Panc1 (cell line): ENCODE data around the gene PTAR1. TPM values are rescaled to one million over a fixed set of nuclear protein-coding genes. Genes with fewer than 3 reads are reported as not detected.
A peak's percentile ranks its signal among the peaks of the same experiment; 100 is the strongest.

Experiments used
- ATAC-seq: fragments of 200-7000 bp; cut with Tn5 transposase; 2 replicates; pipeline ENCODE4 v1.9.1; 2020; ENCODE audit warnings: mild to moderate bottlenecking, moderate library complexity
- BruUV-seq: library from RNA; stranded (reverse); fragments of 400-500 nt; replicated peaks from 2 replicates; lab custom pipeline; 2021; lab: Mats Ljungman, UMichigan
- CTCF ChIA-PET: fragments of 300-600 bp; sonication (Branson Sonifier 250); formaldehyde crosslinking; loops from one replicate; lab custom pipeline; 2022; ENCODE audit warnings: antibody characterized with exemption; lab: Charles Lee
- POLR2A ChIA-PET: fragments of 300-600 bp; sonication (Branson Sonifier 250); formaldehyde crosslinking; loops from one replicate; lab custom pipeline; 2022; ENCODE audit warnings: antibody characterized with exemption; lab: Charles Lee
- DNase-seq: peaks from one replicate; pipeline ENCODE4 v3.0.0-alpha.2; 2010; ENCODE audit warnings: low read depth, low spot score
- H3K27ac ChIP-seq: 2 replicates; pipeline ENCODE4 v1.5.1; 2011; ENCODE audit warnings: mild to moderate bottlenecking, low read length, inconsistent platforms
- H3K27me3 ChIP-seq: fragments of 200-500 bp; sonication (Bioruptor generic); 2 replicates; pipeline ENCODE4 v1.6.0; 2014; ENCODE audit warnings: low read length, inconsistent platforms; ENCODE audit not compliant: control insufficient read depth, insufficient read depth
- H3K36me3 ChIP-seq: fragments of 200-500 bp; sonication (Bioruptor generic); 2 replicates; pipeline ENCODE4 v1.5.1; 2014; ENCODE audit warnings: inconsistent platforms, mild to moderate bottlenecking, low read length, moderate library complexity; ENCODE audit not compliant: control insufficient read depth, insufficient read depth
- H3K4me1 ChIP-seq: 2 replicates; pipeline ENCODE4 v1.5.1; 2011; ENCODE audit warnings: inconsistent platforms, mild to moderate bottlenecking, low read length, moderate library complexity; ENCODE audit not compliant: control insufficient read depth, insufficient read depth
- H3K4me3 ChIP-seq, 2 experiments: 2 replicates each; pipeline ENCODE4 v1.5.1; 2011 to 2012; ENCODE audit warnings: low read depth in 2 of 2, low read length in 2 of 2, mild to moderate bottlenecking in 2 of 2, inconsistent platforms in 1 of 2, moderate library complexity in 1 of 2
- H3K9me3 ChIP-seq: fragments of 200-500 bp; sonication (Bioruptor generic); 2 replicates; pipeline ENCODE4 v1.5.1; 2014; ENCODE audit warnings: low read depth, mild to moderate bottlenecking, inconsistent platforms, low read length, moderate library complexity; ENCODE audit not compliant: control insufficient read depth, insufficient read depth
- POLR2AphosphoS5 ChIP-seq: IDR thresholded peaks from 2 replicates; pipeline ENCODE4 v1.6.1; 2012; ENCODE audit warnings: mild to moderate bottlenecking, low read depth, low read length, moderate library complexity
- REST ChIP-seq, 2 experiments: IDR thresholded peaks; 2 replicates each; pipeline ENCODE4 v1.6.1; 2011 to 2012; ENCODE audit warnings: low read depth in 2 of 2, control low read depth in 1 of 2, low read length in 1 of 2, mild to moderate bottlenecking in 1 of 2, moderate library complexity in 1 of 2; ENCODE audit not compliant: insufficient read depth in 1 of 2
- SIN3A ChIP-seq: IDR thresholded peaks from 2 replicates; pipeline ENCODE4 v1.6.1; 2012; ENCODE audit warnings: low read depth, mild to moderate bottlenecking, low read length, moderate library complexity, borderline replicate concordance; ENCODE audit not compliant: insufficient read depth
- TCF7L2 ChIP-seq: IDR thresholded peaks from 2 replicates; pipeline ENCODE4 v1.6.1; 2011; ENCODE audit warnings: mild to moderate bottlenecking, low read depth, low read length, inconsistent platforms
- in situ Hi-C: cut with HindIII; loops from 2 replicates; pipeline ENCODE4 v1.10.0; 2016; ENCODE audit warnings: low sequenced_read_pairs, low pct_unique_long_range_greater_than_20kb
- intact Hi-C: fragments of 100-400 bp; cut with micrococcal nuclease; formaldehyde crosslinking; loops from one replicate; pipeline ENCODE4 v1.10.0; 2022; ENCODE audit not compliant: unreplicated experiment
- total RNA-seq: library from RNA; stranded (reverse); gene quantifications from one replicate; pipeline ENCODE4 v1.2.1, GENCODE V29; 2021; ENCODE audit not compliant: unreplicated experiment
- TF ChIP-seq, protein P1 (sequence below): fragments of 450-650 bp; IDR thresholded peaks from 2 replicates; pipeline ENCODE4 v1.5.1; 2017; ENCODE audit warnings: mild to moderate bottlenecking

PTAR1 gene
- total RNA-seq, 1 experiment from 2014 or later, result 26.0 TPM

DNA sequence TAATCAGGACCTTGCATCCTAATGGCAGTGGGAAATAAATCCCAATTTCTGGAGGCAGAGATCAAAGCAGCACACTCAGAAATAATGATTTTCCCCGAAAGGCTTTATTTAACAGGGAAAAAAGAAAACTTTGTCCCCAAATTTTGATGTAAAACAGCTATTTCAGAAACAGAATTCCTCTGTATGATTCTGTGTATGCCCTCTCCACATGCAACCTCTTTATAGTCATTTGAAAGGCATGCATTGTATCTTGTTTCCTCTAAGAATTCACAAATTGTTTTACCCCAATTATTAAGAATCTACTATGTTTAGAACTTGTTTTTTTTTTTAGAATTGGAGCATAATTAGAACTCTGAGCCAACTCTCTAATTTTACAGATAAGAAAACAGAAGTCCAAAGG, 2.7 kb upstream of the PTAR1 start:
- DNase-seq, result no peak
- Histone ChIP-seq H3K4me1 (peaks cover 8% of the 10 kb centered on the region; the same call in 1 of the 2 replicates), H3K36me3 (no peaks in the 10 kb centered on the region; the same call in none of the 2 replicates), H3K27ac (no peak overlapping the region), H3K4me3 (no peak overlapping the region), H3K27me3 (no peaks in the 10 kb centered on the region), H3K9me3 (no peaks in the 10 kb centered on the region)
- ChIA-PET POLR2A (interaction anchor here (0.7 kb wide), 1 partner anchor 147 kb away, joined by 3 read pairs; no protein-coding TSS in a partner anchor), CTCF (no interaction called here)
- ATAC-seq, result no peak
- in situ Hi-C loops, result no loop called here
- BruUV-seq, result no TSS peak
- no peak for TF ChIP-seq TCF7L2
- TF ChIP-seq SIN3A, result no peak
- TF ChIP-seq, protein P1, sequence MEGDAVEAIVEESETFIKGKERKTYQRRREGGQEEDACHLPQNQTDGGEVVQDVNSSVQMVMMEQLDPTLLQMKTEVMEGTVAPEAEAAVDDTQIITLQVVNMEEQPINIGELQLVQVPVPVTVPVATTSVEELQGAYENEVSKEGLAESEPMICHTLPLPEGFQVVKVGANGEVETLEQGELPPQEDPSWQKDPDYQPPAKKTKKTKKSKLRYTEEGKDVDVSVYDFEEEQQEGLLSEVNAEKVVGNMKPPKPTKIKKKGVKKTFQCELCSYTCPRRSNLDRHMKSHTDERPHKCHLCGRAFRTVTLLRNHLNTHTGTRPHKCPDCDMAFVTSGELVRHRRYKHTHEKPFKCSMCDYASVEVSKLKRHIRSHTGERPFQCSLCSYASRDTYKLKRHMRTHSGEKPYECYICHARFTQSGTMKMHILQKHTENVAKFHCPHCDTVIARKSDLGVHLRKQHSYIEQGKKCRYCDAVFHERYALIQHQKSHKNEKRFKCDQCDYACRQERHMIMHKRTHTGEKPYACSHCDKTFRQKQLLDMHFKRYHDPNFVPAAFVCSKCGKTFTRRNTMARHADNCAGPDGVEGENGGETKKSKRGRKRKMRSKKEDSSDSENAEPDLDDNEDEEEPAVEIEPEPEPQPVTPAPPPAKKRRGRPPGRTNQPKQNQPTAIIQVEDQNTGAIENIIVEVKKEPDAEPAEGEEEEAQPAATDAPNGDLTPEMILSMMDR, result no peak
- no peak for TF ChIP-seq REST (IDR thresholded peaks at IDR 0.05; ENCODE audit: insufficient read depth in 1 of 2, low read depth in 2 of 2, low read length in 1 of 2)
- no peak for TF ChIP-seq POLR2AphosphoS5
- intact Hi-C loops, result no loop called here

DNA sequence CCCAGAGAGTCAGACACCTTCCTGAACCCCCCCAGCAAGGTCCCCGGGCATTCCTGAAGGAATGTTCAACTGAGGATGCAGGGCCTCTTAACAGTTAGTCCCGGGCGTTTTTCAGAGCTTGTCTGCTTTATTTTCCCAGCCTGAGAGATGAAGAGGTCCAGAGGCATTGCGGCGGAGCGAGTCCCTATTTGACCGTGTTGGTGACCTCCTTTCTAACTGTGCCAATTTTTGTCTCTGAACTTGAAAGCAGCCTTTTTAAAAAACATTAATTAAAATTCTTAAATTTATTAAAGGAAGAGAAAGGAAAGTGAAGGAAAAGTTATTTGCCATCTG, 433 bp upstream of the PTAR1 start:
- TF ChIP-seq SIN3A, result no peak
- TF ChIP-seq, protein P1, result no peak
- no peak for TF ChIP-seq REST (IDR thresholded peaks at IDR 0.05; ENCODE audit: insufficient read depth in 1 of 2, low read depth in 2 of 2, low read length in 1 of 2)
- no peak for TF ChIP-seq POLR2AphosphoS5
- no peak for TF ChIP-seq TCF7L2
- no peak for DNase-seq
- Histone ChIP-seq H3K27me3 (no peaks in the 10 kb centered on the region), H3K4me3 (peak overlapping the region; percentile 75 to 76), H3K36me3 (no peaks in the 10 kb centered on the region; the same call in none of the 2 replicates), H3K27ac (peak overlapping the region; percentile 96), H3K4me1 (peaks cover 8% of the 10 kb centered on the region; the same call in 1 of the 2 replicates), H3K9me3 (no peaks in the 10 kb centered on the region)
- POLR2A ChIA-PET, result no interaction called here
- TSS peak; percentile 100 for BruUV-seq
- CTCF ChIA-PET, result no interaction called here
- intact Hi-C loops, result no loop called here
- ATAC-seq, result peak; percentile 57
- in situ Hi-C loops, result no loop called here
